ENCODE measurements around the gene BRCA2. TPM values are rescaled to one million over a fixed set of nuclear protein-coding genes. Genes with fewer than 3 reads are reported as not detected.

The BRCA2 gene
- polyA plus RNA-seq, 1 experiment = 0.91 TPM

GRCh38 chr13:32427852-32428580, 112.7 kb downstream of the BRCA2 start, which contains the start of gene N4BP2L1:
N4BP2L1 (minus strand) TSS chr13:32428130; CDS start chr13:32428082, 48 bp downstream.
- H3K27me3 ChIP-seq (ENCODE audit: control insufficient read depth, insufficient read depth, low read length) = no peaks in the 10 kb centered on the region

GRCh38 chr13:32428581-32429432, 113.5 kb downstream of the BRCA2 start:
- no peak for DNase-seq (ENCODE audit: low read depth)
- Histone ChIP-seq H3K4me3 (ENCODE audit: low read depth, low read length) (no peak overlapping the region), H3K27me3 (ENCODE audit: control insufficient read depth, insufficient read depth, low read length) (no peaks in the 10 kb centered on the region), H3K36me3 (ENCODE audit: control insufficient read depth, insufficient read depth, low read length) (no peaks in the 10 kb centered on the region)
- CTCF ChIA-PET = interaction anchor here (0.6 to 1.1 kb wide), 3 partner anchors 44 to 1387 kb away, joined by 3 read pairs; no protein-coding TSS in a partner anchor
- POLR2A ChIA-PET = no interaction called here
- TF ChIP-seq CTCF (IDR thresholded peaks at IDR 0.05; ENCODE audit: insufficient read depth, low read depth, low read length) = no peak

More at GRCh38 chr13:32427852-32428580, 112.7 kb downstream of the BRCA2 start, which contains the start of gene N4BP2L1:
- DNase-seq (ENCODE audit: low read depth) = no peak
- Histone ChIP-seq H3K36me3 (ENCODE audit: control insufficient read depth, insufficient read depth, low read length) (no peaks in the 10 kb centered on the region), H3K4me3 (ENCODE audit: low read depth, low read length) (peak within 1 kb of the TSS; percentile 52)
- no peak for TF ChIP-seq CTCF (IDR thresholded peaks at IDR 0.05; ENCODE audit: insufficient read depth, low read depth, low read length)
- CTCF ChIA-PET = interaction anchor here (1.1 kb wide), 1 partner anchor 43 kb away, joined by 3 read pairs; no protein-coding TSS in a partner anchor
- POLR2A ChIA-PET = no interaction called here

GRCh38 chr13:32429433-32429909, 114.2 kb downstream of the BRCA2 start:
- no peak for DNase-seq (ENCODE audit: low read depth)
- H3K4me3 ChIP-seq (ENCODE audit: low read depth, low read length) = no peak overlapping the region
- no peak for TF ChIP-seq CTCF (IDR thresholded peaks at IDR 0.05; ENCODE audit: insufficient read depth, low read depth, low read length)
- POLR2A ChIA-PET = no interaction called here
- CTCF ChIA-PET = interaction anchor here (0.8 kb wide), 1 partner anchor 57 kb away, joined by 3 read pairs; no protein-coding TSS in a partner anchor
- no peaks in the 10 kb centered on the region for H3K36me3 ChIP-seq (ENCODE audit: control insufficient read depth, insufficient read depth, low read length)
- H3K27me3 ChIP-seq (ENCODE audit: control insufficient read depth, insufficient read depth, low read length) = no peaks in the 10 kb centered on the region

GRCh38 chr13:32430018-32430747, 114.9 kb downstream of the BRCA2 start:
- H3K27me3 ChIP-seq (ENCODE audit: control insufficient read depth, insufficient read depth, low read length) = no peaks in the 10 kb centered on the region
- ChIA-PET POLR2A (no interaction called here), CTCF (no interaction called here)
- no peaks in the 10 kb centered on the region for H3K36me3 ChIP-seq (ENCODE audit: control insufficient read depth, insufficient read depth, low read length)
- H3K4me3 ChIP-seq (ENCODE audit: low read depth, low read length) = no peak overlapping the region
- TF ChIP-seq CTCF (IDR thresholded peaks at IDR 0.05; ENCODE audit: insufficient read depth, low read depth, low read length) = no peak
- DNase-seq (ENCODE audit: low read depth) = no peak
